ENCODE results near the gene AQP1.

AQP1 gene

DNA sequence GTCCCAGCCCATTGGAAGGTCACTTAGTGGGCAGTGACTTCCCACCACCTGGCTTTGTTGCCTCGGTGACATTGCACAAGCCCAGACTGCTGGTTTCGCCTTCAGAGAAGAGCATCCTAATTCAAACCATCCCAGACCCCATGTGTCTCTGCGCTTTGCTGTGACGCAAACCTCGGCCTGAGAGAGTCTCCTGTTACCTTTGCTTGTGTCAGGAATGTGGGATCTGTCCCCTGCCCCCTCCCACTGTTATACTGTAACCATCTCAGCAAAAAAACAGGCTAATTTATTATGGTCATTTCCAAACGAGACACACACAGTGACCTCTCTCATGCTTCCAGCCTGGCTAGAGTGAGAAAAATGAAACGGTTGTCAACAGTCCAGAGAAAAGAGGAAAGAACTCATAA is 25.0 kb upstream of the AQP1 start:
- DNase-seq: no peak

DNA sequence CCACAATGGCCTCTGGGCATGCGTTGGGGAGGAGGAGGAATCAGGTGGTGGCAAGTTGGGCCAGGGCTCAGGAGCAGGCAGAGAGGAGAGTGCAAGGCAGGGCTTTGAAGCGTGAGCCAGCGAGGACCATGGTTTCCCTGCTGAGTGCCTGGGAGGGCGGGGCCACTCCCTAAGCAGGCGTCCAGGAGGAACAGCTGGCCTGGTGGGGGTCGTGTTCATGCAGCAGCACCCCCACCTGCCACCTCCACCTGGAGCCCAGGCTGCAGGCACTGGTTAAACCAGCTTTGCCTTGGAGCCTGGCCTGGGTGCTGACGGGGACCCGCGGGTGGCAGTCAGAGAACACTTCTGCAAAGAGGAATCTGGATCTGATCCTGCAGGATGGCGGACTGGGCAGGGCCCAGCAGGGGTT is 24.2 kb upstream of the AQP1 start:
- no peak for DNase-seq

DNA sequence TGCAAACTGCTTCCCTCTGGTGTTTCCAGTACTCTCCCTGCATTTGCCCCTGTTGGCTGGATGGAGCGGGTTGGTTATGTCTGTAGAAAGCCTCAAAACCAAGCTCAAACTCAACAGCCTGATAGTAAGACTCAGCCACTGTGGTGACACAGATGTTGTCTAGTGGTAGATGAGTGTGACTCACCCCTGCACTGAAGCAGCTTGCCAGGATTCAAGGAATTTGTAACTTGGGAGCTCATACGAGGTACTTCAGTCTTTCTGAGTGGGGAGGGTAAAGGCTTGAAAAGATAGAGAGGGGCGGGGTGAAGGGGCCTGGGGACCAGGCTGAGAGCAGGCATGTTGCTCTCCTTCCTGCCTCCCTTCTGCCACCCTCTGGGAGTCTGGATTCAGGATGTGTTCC is 22.9 kb upstream of the AQP1 start:
- no peak for DNase-seq

DNA sequence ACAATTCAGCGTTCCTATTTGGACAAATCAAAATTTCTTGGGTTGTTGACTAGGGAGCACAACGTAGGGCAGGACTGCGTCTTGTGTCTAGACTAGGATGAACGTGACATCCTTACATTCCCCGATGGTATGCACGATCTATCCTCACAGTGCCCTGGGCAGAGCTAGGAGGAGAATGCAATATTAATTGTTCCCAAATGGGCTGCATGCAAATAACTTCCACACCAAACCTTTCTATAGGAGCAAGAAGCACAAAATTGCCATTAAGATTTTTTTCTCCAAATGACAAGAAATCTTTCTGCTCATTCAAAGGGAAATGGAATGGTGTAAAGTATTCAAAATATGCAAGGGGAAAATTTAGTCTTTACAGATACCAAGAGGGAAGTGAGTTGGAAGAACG is 21.4 kb upstream of the AQP1 start:
- DNase-seq: no peak

DNA sequence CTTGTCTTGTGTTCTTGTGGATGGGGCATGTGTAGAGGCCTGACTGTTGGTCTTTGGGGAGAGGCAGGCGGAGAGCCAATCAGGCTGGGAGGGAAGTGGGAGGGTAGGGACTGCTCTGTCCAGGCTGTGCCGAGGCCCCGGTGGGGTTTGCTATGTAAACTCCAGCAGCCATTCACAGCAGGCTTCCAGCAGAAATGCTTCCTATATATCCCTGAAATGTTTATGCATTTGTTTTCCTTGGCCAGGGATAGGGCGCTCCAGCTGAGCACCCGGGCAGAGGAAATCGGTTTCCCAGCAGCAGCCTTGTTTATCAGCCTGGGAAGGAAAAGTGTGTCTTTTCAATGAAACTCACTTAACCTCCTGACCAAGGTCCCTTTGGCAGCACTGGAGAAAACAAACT is 18.3 kb upstream of the AQP1 start:
- DNase-seq: no peak

DNA sequence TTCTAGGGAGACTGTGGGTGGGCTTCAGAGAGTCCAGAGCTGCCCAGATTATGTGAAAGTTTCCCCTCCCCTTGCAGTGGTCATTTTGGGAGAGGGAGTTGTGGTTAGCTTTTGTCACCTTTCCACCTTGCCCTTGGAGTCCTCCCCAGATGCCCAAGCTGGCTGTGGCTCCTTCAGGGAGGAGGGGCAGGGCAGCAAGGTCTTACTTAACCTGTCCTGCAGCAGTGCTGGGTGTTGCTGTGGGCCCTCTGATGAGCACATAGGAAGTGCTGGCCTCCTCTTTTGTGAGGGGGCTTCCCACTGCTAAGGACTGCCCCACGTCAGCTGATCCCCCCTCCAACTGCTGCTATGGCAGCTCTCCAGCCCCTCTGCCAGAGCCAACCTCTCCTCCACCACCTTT is 17.6 kb upstream of the AQP1 start:
- no peak for DNase-seq

DNA sequence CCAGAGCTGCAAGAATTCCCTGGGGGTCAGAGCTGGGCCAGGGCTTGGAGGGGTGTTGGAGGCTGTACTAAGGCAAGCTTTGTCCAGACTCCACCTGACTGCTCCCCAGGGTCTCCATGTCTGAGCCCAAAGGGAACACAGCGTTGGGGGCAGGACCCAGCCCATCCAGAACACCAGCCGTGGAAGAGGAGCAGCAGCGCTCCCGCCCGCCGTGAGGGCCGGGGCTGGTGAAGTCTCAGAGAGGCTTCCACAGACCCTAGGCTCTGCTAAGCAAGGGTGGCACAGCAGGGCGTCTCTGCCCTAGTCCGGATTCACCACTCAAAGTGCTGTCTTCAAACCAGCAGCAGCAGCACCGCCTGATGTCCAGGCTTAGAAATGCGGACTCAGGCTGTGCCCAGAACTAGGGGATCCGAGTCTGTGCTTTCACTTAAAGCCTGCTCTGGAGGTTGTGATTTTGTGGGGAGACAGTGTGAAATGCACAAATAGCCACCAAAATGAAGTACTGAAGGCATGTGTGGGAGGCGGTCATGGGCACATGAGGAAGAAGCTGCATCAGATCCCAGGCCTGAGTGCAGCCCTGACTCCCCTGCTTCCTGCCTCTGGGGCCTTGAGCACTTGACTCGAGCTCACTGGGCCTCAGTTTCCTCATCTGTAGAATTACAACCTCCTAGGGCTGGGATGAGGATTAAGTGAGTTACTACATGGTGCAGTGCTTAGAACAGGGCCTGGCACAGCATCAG is 16.6 kb upstream of the AQP1 start:
- DNase-seq: no peak

DNA sequence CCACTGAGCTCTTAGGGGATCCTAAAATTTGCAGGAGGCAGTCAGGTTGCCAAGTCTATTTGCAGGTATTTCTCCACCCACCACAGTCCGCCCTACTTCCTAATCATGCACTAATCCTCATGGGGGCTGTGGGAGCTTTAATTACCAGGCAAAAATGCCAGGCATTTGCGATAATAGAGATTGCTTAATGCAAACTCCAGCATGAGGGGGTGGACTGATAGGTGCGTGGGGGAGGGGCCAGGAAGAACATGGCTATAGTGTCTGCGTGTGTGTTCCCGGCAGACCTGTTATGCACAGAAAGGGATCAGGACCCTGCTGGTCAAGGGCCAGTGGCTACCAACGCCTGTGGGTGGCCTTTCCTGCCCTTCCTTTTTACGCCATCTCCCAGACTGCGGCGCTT is 15.6 kb upstream of the AQP1 start:
- no peak for DNase-seq

DNA sequence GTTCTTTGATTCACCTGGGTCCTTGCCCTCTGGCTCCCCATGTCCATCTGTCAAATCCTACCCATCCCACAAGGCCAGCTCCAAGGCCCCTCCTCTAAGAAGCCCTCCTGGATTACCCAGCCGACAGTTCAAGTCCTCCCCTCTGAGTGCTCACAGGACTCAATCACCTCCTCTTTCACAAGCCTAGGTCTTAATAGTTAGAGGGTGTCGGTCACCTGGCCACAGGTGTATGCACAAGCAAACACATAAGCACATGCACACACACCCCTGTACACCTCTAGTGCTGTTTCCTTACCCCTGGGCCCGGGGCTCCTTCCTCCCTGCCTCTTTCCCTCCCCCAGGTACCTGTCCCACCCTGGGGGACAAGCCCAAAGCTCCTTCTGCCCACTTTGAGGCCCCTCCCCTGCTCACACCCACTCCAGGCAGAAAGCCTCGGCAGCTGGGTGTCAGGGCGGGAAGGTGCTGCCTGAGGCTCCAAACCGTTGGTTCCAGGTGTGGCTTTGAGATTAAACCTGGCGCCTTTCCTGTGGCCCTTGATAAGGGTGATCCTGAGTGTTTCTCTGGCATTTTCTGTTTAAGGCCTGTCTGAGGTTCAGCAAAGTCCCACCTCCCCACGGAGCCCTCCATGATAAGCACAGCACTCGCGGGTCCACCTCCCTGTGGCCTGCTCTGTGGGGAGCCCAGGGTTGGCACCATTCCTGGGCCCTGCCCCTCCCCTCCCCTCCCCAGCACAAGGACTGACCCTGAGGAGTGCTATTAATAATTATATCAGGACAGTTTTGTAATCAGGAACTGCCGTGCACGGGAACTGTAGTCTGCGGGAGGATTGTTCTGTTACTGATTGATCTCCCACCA is 14.6 kb upstream of the AQP1 start:
- DNase-seq: no peak

DNA sequence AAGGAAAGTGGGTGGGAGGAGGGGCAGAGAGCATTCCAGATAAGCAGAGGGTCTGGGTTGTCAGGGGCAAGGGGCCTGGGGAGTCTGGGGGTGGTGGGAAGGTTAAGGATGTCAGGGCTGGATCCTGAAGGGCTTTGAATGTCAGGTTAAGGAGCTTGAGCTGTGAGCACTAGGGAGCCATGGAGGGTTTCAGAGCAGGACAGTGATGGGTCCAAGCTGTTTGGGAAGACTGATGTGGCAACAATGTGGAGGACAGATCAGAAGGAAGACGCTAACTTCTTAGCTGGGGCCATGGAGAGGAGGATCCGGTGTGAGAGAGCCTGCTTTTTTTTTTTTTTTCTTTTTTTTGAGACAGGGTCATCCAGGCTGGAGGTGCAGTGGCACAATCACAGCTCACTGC is 13.9 kb upstream of the AQP1 start:
- no peak for DNase-seq

DNA sequence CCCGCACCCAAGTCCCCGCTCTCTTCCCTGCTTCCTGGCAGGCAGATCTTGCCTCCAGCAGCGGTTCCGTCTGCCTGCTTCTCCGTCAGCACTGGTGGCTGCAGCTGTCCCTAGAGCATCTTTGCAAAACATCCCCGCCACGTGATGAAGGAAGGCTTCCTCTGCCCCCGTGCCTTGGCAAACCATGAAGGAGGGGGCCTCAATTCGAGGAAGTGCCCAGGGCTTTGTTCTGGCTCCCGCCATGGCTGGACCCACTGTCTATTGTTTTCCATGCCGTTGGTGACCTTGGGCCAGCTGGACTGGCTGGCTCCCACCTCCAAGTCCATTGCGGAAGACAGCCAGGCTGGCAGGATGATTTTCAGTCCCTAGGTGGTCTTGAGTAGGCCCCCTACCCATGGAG is 13.2 kb upstream of the AQP1 start:
- DNase-seq: no peak

DNA sequence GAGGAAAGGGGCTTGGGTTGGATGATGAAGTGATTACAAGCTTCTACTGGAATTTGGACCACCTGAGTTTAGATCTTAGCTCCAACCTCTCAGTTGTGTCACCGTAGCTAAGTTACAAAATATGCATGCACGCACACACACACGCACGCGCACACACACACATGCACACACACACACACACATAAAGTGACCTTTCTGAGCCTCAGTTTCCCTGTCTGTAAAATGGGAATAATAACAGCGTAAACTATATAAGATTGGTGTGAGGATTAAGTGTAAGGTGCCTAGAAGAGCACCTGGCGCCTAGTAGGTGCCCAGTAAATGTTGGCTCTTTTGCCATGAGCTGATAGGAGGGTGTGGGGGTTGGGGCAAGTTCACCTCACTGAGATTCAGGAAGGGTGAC is 12.6 kb upstream of the AQP1 start:
- DNase-seq: no peak

DNA sequence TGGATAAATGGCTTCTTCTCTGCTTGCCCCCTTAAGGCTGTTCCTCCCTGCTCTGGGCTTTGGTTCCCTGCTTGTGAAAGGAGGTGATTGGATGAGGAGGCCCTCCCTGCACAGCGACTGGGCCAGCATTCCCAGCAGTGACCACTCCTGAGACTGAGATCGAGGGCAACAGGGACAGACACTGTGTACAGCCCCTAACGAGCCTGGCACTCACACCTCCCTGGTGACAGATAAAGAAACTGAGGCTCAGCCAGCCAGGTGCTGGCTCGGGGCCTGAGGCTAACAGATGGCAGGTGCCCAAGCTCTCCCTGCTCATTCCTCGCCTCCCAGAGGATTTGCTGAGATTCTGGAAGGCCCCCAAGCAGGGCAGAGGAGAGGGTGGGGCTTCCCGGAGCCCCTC is 12.0 kb upstream of the AQP1 start:
- no peak for DNase-seq

DNA sequence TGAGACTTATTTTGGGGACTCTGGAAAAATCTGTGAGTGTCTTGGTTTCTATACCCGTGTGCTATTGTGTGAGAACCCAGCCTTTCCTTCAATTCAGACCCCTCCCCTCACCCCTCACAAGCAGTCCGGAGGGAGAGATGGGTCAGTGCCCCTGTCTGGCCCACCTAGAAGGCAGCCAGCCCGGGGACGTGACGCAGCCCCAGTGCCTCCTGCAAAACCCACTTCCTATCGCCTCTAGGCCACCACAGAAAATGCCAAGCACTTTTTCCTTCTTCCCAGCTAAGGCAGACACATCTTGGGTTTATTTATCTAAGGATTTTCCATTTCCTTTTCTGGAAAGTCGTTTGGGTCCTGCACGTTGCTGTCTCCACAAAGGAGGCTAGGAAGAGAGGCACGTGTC is 11.6 kb upstream of the AQP1 start:
- DNase-seq: no peak

DNA sequence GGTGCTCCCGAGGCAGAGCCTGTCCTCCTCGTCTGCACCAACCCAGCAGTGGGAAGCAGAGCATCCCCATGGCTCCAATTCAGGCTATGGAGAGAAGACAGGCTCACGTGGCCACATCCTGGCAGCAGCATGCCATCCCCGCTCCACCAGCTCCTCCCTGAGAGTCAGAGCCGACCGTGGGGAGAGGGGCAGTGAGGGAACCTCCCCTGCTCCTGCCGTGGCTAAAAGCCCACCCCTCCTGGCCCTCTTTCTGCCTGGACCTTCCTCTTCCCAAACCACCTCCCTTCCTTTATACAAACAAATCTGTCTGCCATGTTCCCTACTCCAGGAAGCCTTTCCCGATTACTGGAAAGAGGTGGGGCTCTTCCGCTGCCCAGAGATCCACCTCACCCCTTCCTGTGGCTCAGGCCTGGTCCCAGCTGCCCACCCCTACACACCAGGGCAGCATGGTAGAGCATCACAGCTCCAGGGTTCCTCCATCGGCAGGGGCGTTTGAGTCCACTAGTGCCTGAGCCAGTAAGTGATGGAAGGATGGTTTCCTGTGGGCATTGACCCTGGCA is 10.8 kb upstream of the AQP1 start:
- no peak for DNase-seq

DNA sequence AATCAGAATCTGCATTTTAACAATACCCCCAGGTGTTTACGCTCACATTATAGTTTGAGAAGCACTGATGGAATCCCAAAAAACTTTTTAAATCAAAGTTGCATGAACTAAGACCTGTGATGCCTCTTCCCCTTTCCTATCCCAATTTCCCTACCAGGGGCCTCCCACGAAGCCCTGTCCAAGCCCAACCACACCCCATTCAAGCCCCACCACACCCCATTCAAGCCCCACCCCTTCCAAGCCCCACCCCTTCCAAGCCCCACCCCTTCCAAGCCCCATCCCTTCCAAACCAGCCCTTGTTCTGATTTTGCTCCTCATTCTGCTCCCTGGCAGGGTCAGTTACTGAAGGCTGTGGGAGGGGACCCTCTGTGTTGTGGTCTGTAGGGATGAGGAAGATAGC is 9.8 kb upstream of the AQP1 start:
- no peak for DNase-seq

DNA sequence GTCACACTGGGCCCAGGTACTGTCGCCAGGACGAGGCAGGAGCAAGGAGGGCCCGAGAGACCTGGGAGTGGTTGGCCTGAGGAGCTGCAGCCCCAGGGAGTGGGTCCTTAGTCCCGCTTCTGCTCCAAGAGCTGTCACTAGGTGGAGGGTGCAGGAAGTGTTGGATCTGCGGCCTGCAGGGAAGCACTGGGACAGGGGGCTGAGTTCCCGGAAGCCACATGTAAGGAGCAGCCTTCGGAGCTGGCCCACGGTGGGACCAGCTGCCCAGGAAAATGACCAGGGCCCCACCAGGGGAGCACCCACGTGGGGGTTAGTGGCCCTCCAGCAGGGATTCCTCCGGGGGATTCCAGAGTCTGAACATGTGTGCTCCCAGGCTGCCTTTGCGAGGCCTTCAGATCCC is 9.2 kb upstream of the AQP1 start:
- no peak for DNase-seq

DNA sequence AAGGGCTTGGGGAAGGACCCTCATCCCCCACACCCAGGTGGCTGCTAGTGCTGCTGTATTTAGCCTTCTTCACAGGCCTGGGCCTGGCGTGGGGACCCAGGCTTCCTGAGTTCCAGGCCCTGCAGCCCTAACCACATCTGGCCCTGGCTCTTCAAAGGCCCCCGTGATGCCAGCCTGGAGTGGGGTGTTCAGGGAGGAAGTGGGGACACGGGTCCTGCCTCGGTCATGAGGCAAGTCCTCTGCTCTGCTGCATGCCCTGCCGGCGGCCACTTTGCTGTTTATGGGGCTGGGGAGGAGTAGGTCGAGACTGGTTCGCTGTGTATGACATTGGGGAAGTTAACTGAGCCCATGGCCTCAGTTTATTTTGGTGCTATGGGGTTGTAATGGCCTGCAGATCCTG is 8.5 kb upstream of the AQP1 start:
- no peak for DNase-seq

DNA sequence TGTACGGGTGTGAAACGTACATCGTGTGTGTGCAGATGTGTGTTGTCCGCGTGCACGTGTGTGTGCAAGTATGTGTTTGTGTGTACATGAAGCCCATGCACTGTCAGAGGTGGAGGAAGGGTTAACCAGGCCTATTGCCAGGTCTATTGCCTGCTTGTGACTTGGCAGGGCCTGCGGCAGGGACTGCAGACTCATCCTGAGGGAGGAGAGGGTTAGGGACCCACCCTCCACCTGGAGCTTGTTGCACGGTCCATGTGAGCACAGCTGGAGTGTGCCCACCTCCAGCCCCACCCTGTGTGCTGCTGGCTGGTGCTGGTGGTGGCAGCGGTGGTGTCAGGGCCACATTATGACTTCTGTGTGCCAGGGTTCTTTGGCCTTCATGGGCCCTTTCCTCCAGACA is 7.1 kb upstream of the AQP1 start:
- DNase-seq: no peak

DNA sequence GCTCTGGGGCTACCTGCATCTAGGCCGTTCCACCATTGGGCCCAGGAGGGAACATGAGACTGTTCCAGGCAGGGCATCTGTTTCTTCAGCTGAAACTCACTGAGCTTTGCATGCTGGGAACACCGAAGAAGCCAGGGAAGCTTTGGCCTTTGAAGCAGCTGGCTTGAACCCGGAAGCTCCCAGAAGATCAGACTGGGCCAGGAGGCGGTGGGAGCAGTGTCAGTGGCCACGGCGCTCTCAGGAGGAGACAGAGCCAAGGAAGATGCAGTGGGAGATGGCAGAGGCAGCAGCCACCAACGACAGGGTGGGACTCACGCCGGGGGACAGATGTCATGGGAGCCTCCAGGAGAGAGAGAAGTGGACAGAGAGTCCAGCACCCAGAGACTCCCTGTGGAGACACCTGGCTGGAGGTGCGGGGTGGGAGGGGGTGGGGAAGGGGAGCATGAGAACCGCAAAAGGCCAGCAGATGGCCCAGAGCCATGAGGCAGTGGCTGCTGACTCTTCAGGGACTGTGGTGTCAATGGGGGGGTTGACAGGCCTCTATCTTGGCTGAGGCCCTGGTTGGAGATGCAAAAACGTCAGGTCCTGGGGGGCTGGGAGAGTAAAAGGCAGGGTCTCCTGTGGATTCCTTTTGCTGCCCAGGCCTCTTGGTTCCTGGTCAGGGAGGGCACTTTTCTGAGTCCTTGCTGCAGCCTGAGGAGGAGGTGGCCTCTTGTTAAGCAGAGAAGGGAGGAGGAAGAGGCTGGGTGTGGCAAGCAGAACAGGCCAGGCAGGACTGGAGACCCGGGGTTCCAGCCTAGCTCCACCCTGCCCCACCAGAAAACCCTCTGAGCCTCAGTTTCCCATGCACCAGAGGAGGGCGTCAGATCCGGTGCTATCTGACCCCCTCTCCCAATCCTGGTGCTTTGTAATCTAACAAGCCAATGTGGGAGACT is 6.3 kb upstream of the AQP1 start:
- no peak for DNase-seq

DNA sequence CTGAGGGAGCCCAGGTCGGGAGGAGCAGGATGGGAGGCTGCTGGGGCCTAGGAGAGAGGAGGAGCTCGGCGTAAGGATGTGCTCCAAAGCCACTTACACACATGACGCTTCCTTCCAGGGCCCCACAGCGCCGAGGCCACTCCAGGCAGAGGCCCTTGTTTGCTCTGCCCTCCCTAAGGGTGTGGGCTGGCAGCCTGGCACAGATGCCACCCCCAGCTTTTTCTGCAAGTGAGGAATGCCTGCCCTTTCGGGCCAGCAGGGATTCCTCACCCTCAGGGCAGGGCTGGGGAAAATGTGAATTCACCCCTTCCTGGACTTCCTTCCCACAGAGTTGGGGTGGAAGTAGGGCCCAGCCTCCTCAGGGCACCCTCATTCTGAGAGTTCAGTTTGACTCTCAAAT is 5.6 kb upstream of the AQP1 start:
- no peak for DNase-seq

DNA sequence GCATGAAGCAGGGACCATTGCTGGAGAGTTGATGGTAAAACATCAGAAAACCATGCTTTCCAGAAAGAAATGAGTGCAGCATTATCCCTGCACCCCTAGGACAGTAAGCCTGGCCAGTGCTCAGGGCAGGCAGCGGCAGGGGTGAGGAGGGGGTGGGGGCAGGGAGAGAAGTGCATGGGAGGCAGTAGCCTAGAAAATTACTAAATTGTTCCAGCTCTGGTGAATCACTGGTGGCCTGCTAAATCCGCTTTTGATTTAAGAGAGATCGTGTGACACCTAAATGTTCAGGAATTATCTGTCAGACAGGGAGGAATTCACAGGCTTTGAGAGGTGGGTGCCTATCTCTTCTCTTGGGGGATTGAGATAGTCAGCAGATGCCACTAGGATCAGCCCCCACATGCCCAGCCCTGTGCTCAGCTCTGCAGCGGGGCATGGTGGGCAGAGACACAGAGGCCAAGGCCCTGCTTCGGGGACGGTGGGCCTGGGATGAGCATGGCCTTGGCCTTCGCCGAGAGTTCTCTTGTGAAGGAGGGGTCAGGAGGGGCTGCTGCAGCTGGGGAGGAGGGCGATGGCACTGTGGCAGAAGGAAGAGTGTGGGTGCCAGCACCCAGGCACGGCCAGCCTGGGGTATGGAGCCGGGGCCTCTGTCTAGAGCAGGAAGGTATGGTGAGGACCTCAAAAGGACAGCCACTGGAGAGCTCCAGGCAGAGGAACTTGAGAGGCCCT is 5.0 kb upstream of the AQP1 start:
- no peak for DNase-seq
